NCI-H446 (cell line): Measurements from ENCODE around the gene CD164L2.
A peak's percentile ranks its signal among the peaks of the same experiment; 100 is the strongest.

ENCODE experiments used
- DNase-seq, 2 experiments: peaks; one replicate each; lab custom pipeline; 2025; lab: John Stamatoyannopoulos, UW

CD164L2 gene

DNA sequence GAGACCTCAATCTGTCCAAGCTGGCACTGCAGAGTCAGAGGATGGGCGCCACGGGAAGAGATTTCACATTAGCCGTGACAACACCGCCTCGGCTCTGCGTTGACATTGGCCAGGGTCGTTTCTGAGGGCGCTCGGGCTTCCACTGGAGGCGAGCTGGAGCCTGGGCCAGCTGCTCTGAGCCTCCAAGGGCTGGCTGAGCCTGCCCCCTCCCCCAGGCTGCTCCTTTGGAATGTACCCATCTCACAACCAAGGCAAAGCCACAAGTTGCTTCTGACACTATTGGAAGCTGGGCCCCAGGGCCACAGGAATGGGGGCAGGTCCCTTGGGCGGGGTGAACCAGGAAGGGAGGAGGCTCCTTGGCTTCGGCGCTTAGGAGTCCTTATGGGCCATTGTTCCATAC is 21.9 kb upstream of the CD164L2 start:
- DNase-seq, result no peak

DNA sequence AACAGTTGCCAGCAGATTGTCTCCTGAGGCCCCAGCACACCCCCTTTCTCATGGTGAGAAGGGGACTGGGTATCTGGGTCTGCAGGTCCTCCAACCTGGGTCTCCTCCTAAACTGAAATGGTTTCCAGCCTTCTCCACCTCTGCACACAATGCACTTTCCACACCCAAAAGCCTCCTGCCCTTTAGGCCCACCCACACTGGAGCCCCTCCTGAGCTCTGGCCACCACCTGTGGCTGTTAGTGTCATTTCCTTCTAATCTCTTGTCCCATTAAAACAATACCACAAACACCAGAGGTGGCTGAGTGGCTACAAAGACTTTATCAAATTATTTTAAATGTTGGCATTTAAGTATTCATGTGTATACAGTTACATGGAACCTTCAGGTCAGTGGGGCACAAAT is 20.8 kb upstream of the CD164L2 start:
- DNase-seq, result no peak

DNA sequence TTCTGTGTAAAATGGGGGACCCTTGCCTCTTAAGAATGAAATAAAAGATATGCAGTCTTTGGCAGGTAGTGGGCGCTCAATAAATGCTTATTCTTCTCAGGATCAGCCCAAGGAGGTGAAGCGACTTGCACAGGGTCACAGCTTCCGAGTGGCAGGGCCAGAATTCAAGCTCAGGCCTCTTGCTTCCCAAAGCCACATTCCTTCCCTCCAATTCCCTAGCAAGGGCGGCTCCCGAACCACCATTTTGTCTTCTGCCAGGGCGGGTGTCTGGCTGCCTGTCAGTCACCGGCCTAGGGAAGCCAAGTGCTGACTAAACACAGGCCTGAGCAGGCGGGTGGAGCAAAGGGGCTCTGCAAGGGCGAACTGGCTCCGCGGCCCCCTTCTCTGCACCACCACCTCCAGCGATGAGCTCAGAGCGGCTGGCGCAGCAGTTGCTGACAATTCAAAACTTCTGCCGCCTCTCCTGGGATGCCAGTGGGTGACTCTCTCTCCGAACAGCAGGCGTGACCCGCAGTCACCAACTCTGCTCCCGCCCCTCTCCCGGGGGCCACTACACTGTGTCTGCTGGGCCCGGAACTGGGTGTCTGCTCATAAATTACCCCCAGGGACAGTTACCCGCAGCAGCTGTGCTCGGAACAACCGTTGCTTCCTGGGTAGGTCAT is 20.1 kb upstream of the CD164L2 start:
- DNase-seq, result no peak

DNA sequence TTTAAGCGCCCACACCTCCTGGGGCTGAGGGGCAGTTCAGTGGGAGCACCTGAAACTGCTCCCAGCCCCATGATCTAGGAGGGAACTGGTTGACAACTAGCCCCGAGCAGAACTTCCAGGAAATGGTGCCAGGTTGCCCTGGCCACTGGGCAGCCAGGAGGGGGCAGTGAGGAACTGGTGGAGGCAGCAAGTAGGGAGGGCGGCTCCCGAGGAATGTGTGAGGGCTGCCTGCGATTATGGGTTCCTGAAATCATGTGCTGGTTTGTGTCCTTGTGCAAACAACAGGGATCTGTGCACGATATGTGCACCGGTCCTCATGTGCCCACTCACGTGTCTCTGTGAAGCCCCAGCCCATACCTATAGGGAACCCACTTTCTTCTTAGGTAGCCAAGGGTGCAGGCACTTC is 19.2 kb upstream of the CD164L2 start:
- DNase-seq, result no peak

DNA sequence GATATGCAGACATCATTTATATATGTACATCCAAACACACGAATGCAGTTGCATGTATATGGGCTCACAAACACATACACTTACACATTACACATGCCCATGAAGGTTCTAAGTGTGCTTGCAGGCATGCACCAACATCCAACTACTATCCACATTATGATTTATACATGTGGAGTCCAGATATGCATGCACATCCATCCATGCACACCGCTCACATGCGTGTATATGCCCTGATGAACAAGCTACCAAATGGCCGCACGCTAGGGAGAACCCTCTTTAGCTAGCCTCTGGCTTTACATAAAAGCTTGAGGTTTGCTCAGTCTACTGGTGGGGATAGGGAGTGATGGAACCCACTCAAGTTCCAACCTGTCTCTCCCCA is 17.8 kb upstream of the CD164L2 start:
- no peak for DNase-seq

DNA sequence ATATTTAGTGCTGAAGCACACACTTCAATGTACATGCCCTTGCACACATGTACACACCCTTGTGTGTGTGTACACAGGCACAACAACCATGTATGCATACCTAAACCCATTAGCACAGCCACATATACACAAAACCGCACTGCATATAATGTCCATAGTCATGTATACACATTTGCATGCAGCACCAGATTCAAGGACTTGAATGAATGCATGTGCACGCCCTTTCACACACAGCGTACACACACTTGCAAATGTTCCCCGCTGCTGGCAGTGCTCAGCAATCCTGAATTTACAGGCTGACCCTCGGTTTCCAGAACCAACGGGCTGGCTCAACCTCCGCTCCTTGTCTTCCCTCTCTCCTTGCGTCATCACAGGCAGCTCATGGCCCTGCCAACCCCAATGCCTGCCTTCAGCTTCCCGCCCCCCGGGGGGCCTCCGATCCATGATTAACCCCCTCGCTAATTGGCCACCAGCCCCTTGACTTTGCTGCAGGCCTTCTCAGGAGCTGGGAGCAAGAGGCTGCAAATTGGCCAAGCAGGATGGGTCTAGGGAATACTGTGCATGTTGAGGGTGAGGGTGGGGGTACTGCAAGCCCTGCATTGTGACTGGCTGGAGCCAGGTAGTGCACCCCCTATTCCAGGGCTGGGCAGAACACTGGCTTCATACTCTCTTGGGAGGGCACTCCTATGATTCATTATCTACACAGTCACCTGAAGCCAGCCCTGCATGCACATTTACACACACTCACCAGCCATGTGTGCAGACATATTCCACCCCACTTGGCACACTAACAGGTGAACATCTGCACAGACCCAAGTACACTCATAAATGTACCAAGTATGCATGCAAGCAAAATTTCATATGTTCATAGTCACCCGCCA is 17.2 kb upstream of the CD164L2 start:
- no peak for DNase-seq

DNA sequence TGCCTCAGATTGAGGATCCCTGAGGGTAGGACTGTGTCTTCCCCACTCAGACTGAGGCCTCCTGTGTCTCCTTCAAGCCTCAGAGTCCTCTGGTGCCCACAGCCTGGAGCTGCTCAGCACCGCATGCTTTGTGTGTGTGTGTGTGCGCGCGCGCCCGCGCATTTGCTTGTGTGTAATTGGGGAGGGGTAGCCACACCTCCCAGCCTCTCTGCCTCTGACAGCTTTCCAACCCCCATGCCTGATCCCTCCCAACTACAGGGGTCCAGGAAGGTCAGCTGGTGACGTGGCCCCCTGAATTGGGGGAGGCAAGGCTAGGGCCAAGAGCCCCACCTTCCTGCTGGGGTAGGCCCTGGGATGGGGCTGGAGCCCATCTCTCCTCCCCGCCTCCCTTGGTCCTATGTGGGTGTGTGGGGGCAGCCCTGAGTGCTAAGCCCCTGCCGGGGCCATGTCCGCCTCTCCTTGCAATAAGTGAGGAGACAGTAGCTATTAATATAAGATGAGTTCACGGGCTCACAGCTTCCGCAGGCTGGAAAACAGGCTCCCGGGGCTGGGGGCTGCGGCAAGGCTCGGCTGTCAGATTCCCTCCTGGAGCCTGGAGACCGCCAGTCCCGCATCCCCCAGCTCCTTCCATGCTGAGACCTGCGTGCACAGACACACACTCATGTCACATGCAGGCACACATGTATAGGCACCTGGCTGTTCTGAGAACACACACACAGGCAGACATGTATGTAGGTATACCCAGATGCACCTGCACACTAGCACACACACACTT is 16.3 kb upstream of the CD164L2 start:
- no peak for DNase-seq

DNA sequence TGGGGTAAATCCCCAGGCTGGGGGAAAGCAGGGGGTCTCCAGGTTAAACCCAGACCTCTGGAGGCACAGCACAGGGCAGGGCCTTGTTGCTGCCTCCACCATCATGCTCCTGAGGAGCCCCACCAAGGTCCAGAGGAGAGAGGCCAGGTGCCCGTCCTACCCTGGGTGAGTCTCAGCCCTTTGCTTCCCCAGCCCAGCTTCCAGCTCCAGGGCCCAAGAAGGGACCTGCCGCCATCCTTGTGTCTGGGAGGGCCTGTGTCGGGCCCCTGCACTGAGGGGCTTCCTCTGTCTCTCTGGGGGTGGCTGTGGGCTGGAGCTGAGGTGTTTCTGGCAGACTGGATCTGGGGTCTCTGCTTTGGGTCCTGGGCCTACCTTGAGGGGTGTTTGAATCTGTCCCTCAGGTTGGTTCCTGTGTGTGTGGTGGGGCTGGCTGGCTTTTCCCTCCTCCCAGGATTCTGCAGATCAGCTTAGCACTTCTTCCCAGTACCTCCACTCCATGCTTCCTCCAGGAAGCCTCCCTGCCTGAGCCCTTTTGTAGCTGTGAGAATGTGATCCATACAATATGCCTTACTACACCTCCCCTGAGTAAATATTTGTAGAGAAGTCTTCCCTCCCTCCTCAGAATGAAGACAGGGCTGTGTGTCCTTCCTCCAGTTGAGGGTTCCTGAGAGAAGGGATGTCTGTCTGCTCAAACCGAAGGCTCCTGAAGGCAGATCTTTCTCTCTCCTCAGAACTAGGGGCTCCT is 15.4 kb upstream of the CD164L2 start:
- no peak for DNase-seq

DNA sequence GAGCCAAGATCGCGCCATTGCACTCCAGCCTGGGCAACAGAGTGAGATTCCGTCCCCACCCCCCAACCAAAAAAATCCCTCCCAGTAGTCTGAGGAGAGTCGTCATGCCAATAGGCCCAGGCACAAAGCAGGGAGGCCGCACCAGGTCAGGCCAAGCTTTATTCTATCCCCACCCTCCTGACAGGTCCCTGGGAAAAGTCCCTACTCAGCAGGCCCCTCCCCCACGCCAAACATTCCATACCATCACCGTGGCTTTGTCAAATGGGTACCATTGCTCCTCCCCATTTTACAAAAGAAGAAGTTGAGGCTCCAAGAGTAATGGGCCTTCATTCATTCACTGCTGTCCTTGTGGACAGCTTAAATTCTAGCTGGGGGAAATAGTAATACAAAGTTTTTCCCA is 14.6 kb upstream of the CD164L2 start:
- no peak for DNase-seq

DNA sequence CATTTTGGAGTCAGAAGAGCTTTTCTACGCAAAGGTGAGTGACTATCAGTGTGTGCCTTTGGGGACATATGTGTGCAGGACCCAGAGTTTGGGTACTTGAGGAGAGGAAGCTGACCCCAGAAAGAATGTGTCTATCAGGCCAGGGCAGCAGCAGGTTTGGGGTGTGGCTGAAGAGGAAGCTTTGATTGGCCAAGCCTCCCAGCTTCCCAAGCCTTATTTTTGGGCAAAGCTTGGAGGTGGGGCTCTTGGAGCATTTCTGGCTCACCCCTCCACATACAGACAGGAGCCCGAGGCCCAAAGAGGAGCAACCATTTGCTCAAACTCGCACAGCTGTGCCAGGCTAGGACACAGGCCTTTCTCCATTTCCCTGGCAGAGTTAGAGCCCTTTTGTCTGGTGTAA is 14.0 kb upstream of the CD164L2 start:
- no peak for DNase-seq

DNA sequence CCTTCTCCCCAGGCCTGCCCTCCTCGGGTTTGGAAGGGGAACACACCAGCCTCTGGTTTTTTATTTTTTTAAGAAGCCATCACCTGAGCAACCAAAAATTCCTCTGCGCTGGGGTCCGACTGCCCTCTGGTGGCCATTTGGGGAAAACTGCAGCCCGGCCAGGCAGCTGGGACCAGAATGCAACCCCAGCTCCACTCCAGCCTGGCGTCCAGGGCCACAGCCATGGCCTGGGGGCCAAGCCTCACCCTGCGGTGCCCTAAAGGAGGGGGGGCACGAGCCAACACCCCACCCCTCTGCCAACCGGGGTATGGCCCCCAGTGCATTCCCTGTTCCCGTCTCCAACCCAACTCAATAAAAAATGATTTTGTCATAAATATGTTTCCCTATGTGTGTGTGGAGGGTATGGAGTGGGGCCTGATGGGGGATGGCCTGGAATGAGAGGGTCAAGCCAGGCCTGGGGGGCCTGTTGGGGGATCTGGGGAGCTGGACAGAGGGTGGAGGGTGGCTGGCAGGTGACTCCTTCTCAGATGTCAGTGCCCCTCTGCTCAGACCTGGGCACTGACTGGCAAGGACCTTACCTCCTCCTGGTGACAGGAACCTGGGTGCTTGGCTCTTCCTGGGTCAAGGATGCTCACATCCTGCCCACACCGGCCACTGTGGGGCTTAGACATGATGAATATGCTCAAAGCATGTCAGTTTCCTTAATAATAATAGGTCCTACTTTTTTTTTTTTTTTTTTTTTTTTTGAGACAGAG is 12.5 kb upstream of the CD164L2 start:
- peak; percentile 62 to 85 for DNase-seq

DNA sequence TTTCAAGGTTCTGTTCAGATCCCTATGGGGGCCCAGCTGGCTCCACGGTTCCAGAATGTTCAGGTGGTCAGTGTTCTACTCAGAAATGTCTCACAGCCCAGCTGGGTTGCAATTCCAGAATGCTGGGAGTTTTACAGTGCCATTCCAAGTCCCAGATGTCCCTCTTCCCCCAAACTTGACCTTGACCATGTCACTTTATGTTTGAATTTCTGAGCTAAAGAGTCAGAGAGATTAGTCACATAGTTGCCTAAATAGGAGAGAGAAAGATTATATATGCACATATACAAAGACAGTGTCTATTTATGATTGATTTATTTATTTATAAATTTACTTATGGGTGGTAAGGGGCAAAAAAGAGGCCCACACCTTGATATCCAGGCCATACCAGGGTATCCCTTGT is 11.8 kb upstream of the CD164L2 start:
- DNase-seq, result no peak

DNA sequence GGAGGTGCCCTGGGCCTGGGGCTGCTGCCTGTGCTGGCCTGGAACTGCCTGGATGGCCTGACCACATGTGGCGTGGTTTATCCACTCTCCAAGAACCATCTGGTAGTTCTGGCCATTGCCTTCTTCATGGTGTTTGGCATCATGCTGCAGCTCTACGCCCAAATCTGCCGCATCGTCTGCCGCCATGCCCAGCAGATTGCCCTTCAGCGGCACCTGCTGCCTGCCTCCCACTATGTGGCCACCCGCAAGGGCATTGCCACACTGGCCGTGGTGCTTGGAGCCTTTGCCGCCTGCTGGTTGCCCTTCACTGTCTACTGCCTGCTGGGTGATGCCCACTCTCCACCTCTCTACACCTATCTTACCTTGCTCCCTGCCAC is 11.1 kb upstream of the CD164L2 start:
- DNase-seq, result no peak

DNA sequence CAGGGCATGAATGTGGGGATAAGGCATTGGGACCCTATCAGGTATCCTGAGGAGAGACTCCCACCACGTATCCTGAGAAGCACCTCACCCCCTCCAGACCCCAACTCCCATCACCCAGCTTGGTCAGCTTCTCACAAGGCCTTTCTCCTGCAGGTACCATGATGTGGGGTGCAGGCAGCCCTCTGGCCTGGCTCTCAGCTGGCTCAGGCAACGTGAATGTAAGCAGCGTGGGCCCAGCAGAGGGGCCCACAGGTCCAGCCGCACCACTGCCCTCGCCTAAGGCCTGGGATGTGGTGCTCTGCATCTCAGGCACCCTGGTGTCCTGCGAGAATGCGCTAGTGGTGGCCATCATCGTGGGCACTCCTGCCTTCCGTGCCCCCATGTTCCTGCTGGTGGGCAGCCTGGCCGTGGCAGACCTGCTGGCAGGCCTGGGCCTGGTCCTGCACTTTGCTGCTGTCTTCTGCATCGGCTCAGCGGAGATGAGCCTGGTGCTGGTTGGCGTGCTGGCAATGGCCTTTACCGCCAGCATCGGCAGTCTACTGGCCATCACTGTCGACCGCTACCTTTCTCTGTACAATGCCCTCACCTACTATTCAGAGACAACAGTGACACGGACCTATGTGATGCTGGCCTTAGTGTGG is 10.6 kb upstream of the CD164L2 start:
- DNase-seq, result no peak

DNA sequence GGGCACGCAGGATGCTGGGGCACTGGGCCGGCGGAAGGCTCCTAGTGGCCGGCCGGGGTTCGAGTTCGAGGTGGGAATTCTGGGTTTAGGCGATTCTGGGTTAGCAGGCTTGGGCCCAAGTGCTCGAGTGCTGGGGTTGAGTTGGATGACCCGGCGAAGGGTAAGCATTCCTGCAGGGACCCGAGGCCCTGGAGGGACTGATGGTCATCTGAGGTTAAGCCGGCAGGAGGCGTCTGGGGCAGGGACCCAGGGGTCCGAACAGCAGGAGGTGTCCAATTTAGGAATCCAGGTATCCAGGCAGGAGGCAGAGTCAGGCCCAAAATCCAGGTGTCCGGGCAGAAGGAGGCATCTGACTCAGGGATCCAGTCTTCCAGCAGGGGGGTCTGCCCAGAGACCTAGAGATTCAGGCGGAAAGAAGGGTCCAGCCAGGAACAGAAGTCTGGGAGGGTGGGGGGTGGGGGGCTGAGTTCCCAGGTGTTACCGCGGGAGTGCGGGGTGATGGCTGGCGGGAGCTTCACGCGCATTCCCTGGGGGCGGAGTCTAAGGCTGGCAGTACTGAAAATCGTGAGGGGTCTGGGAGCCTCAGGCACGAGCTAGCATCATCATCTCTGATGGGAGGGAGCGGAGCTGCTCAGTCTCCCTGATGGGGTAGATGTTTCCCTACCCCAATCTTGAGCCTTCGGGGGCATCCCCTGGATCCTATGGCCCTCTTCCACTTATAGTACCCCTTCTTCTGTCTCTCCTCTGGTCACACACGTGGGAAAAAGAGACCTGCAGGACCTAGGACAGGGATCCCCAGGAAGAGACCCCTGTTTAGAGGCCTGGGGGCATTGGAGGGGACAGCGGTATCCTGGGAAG is 9.9 kb upstream of the CD164L2 start:
- DNase-seq, result peak in 1 of 2 experiments; percentile 24

DNA sequence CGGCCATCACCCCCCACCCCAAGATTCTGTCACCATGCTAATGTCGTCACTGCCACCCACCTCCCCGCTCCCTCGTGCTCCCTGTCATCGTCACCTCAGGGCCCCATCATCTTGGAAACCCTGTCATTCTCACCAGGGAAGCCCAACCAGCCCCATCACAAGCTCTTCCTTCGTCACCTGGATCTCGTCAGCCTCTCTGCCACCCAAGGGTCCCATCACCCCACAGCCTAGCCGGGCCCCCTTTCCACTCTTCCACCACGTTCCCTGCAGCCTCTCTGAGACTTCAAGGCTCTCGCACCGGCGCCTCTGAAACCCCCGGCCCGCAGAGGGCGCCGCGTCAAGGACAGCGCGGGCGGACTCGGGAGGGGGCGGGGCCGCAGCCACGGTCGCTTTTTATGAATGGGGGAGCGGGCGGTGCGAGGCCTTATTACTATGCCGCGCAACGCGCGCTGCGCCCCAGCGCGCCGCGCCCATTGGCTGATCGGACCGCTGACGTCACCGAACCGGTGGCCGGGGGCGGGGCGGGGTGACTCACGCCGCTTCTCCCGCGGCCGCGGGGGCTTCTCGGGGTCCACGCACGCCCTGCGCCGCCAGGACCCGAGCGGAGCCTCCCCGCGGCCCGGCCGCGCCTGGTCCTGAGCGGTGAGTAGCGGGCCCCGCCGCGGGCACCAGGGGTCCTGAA is 9.1 kb upstream of the CD164L2 start, which contains the start of gene GPR3:
TSS of gene GPR3 (plus strand) at position 527 of the 682 bp plus-strand sequence. CDS start 1,177 bp downstream, outside the sequence.
- peak; percentile 81 to 96 for DNase-seq

DNA sequence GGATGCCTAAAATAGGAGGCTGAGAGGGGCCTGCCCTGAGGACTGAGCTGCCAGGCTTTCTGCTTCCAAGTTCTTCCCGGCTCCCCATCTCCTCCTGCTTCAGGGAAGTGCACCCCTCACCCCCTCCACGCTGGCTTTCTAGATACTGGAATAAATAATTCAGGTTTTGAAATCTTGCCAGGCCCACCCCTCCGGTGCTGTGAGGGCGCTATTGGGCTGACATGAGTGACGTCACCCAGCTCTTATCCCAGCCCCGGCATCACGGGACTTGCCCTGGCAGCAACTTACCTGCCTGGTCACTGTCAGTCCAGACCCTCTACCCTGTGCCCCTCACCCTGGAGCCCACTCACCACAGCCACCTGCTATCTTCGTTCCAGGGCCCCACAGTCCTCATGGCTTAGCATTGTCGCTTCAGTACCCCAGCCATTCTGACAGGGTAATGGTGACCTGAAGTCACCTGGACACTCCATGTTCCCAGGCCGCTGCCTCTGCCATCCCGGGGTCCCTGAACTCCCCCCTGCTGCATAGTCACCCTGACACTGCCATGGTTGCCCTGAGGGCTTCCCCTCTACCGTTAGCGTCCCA is 8.5 kb upstream of the CD164L2 start:
- DNase-seq, result peak in 1 of 2 experiments; percentile 23

DNA sequence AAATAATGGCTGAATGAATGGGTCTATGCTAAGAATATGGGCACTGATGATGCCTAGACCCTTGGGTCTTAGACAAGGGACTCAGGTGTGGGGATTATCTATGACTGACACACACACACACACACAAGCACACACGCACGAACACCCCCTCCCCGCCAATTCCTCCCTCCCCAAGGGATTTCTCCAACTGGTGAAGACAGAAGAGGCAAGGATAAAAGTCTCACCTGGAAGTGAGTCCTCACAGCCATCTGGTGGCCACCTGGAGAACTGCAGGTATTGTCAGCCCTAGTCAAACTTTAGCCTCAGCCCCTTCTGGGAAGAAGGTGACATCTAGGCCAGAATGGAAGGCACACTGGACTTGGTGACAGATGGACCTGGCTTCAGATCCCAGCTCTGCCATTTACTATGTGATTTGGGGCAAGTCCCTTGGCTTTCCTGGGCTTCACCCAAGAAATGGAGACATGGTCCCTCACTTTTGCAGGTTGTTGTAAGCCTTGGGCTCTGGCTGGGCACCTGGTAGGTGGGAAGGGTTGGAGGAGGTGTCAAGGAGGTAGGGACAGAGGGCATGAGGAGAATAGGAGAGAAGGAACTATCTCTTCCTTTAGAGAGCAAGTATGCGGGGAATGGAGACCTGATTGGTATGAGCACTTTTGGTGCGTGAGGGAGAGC is 5.3 kb upstream of the CD164L2 start:
- peak in 1 of 2 experiments; percentile 53 for DNase-seq
